HG03139 (cell line): ENCODE measurements around the gene SNX14.
"Not testable (repeated sequence)": the region's sequence is repeated elsewhere in the genome, so short reads cannot be mapped to it uniquely, and the experiment has no call there.

Experiments used
- ATAC-seq: cut with Tn5 transposase; IDR thresholded peaks from one replicate; pipeline ENCODE4 v1.9.1; 2021; ENCODE audit not compliant: unreplicated experiment

SNX14 gene

DNA sequence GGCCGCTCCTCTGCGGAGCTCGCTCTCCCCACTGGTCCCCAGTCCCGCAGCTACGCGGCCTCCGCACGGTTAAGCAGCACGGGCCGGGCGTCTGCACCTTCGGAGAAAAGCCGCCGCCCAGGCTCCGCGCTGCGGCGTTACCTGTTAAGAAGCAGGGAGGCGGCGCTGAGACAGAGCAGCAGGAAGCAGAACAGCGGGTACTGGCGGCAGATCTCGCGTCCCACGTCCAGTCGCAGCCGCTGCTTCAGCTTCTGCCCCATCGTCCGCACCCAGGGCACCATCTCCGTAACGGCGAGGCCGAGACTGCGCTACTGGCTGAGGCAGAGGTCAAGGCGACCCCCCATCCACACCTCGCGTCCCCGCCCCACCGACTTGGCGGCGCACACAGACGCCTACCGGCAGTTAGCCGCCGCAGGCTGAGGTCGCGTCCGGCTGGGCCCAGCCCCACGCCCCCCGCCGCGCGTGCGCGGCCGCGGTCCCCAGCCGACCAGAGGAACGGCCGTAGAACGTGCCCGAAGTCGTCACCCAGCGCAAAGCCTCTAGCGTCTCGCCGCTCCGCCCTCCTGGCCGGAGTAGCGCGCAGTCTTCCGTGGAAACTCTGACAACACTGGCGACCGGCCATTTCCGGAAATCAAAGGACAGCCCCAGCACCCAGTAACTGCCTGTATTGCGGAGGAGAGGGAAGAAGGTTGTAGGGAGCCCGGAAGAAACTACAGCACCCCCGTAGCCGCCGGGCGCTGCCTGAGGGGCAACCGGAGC, at the start of gene SNX14:
Gene SNX14 (minus strand): TSS at position 421 of the 759 bp plus-strand sequence. CDS start 140 bp downstream, at position 281.
- ATAC-seq = peak; percentile 86

DNA sequence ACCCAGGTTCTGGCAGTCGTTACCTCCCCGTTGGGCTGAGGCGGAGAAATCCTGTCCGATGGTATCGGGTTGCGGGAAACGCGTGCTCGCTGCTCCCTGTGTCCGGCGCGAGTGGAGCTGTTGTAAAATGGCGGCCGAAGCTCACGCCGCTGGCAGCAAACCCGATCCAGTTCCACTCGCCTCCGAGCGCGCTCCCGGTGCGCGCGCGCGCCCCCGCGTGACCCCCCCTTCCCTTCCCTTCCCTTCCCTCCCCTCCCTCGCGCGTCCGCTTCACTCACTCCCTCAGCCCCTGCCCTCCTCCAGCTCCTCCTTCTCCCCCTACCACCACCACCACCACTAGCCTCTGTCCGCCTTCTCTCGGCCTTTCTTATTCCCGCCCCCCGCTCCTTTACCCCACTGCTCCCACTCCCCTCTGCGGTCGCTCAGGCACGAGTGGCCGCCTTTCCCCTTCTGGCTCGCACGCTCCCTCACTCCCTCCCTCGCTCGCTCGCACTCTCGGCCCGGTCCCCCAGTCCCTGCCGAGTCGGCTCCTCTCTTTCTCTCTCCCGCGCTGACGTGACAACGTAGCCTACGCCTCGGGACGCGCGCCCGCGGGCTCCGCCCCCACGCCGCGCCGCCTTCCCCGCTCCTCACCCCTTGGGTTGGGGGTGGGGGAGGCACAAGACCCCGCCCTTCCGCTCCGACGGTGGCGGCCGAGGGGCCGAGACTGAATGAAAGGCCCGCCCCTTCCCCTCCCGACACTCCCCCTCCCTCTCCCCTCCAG, 49.3 kb upstream of the SNX14 start, which contains the start of gene SYNCRIP:
Gene SYNCRIP (minus strand): TSS at position 113 of the 763 bp plus-strand sequence. CDS start 1,447 bp downstream, outside the sequence.
- ATAC-seq = peak; percentile 68

DNA sequence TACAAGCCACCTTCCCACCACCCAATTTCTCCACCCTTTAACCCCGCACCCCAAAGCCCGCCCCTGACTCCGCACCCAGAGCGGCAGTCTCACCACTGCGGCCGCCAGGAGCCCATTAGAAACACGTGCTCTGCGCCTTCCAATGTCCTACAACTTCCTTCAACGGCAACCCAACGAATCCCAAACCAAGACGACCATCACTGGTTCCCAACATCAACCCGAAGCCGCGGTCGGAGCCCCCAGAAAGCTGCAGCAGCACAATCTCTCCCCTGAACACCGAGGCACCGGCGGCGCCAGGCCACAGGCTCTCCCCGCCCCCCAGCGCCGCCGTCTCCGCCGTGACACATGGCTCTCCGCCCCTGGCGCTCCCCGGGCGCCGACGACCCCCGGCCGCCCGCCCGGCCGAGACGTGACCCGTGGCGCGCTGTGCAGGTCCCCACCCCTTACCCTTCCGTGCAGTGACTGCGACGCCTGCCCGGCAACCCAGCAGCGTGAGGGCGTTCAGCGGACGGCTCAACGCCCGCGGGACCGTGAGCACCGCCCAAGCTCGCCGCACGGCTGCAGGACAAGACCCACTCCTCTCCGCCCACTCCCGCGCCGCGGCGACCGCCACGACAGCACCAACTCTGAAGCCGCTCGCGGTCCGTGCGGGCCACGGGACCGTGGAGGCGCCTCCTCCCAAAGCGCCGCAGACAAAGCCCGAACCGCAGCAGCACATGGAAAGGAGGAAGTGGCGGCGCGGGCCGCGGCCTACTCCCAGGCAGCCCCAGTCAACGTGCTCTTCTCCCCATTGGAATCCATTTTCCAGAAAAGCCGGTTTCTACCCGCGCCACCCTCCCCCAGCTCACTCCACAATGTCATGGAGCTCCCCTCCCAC, 48.5 kb upstream of the SNX14 start:
- ATAC-seq = no peak

DNA sequence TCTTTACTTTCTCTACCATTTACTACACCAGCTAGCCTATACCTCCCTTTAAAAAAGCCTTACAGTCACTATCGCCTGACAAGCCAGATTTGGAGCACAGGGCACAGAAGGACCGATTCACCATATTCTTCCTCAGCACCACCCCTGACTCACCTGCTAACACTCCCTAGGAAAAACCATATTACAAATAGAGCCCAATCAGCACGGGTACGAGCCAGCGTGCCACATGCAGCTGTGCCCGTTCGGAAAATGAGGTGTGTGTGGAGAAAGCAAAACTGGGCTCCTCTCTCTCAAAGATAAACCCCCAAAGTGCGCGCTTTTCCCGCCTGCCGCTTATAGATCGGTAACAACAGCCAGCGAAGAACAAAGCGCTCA, 47.9 kb upstream of the SNX14 start:
- ATAC-seq = no peak

GRCh38 chr6:85640821-85641220, 47.2 kb upstream of the SNX14 start:
- no peak for ATAC-seq

- no peak for ATAC-seq
These were observed 43.9 kb upstream of the SNX14 start for GRCh38 chr6:85637579-85637978.

- ATAC-seq = no peak
These were observed 38.7 kb upstream of the SNX14 start for GRCh38 chr6:85632164-85632942.

DNA sequence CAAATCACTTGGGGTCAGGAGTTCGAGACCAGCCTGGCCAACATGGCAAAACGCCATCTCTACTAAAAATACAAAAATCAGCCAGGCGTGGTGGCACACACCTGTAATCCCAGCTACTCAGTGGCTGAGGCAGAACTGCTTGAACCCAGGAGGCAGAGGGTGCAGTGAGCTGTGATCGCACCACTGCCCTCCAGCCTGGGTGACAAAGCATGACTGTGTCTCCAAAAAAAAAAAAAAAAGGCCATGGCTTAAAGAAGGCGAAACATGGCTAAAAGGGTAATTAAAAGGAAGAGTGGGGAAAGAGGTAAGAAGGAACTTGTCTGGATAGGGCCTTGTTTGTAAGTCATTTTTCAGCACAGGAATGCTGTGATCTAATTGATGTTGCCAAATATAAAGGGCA, 37.5 kb upstream of the SNX14 start:
- ATAC-seq = not testable (repeated sequence)

- ATAC-seq = no peak
These were observed 34.7 kb upstream of the SNX14 start for GRCh38 chr6:85628353-85628752.

- no peak for ATAC-seq
These were observed 26.6 kb upstream of the SNX14 start for GRCh38 chr6:85620308-85620707.

DNA sequence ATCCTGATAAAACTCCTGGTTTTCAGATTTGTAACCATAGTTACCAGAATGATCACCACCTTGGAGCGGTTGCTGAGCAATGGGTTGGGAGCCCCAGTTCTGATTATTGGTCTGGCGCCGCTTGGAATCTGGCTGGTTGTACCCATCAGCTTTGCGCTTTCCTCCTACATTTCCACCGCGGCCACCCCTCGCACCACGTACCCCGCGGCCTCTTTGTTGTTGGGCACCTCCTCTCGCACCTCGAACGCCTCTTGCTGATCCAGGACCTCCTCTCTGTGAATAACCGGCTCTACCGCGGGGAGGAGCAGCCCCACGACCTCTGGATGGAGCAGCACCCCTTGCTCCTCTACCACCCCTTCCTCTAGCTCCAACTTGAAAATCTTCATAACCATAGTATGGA, 21.1 kb upstream of the SNX14 start:
- no peak for ATAC-seq

DNA sequence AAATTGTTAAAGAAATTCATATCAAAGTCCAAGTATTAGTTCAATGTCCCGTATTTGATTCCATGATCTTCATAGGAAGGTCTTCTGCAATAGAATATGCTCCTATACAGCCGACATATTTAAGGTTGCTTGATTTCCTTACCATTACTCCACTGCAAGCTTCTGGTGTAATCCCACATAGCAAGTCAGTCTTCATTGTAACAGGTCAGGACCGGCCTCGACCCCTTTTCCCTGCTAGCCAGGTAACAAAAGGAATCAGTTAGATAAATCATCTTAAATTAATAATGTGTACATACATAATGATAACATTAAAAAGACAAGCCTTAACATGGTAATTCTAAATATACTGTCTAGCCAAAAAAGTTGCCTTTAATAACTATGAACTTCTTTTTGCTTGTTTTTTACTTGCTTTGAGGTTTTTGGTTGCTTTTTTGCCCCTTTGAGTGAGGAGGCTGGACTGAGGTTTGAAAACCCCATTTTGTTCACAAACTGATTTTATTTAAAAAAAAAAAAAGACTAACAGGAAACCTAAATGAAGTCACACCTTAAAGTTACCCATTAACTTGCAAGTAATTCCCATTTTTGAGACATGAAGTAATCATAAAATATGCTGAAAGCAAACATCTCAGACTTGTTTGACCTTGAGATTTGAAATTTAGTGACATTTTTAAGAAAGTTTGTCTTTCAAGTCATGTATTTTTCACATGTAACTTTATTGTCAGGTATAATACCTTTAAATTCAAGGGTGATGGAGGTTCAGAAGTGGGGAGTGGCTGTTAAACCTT, 19.2 kb upstream of the SNX14 start:
- ATAC-seq = no peak

- ATAC-seq = no peak
These were observed 16.7 kb upstream of the SNX14 start for GRCh38 chr6:85610182-85610895.

DNA sequence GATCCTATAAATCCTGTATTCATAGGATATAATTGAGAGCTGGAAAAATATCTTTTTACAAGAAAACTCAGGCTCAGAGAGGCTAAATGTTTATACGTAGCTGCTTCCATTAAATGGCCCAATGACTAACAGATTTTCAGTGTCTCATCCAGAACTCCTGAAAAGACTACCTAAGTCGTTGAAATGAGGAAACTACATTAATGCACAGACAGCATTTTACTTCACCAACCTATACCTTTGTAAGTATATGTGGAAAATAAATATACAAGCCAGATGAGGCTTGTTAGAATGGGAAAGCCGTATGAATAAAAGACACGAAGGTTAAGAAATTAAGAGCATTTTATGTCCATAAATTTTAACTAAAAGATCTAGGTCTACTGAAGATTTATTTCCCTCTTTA, 8.4 kb upstream of the SNX14 start:
- no peak for ATAC-seq

DNA sequence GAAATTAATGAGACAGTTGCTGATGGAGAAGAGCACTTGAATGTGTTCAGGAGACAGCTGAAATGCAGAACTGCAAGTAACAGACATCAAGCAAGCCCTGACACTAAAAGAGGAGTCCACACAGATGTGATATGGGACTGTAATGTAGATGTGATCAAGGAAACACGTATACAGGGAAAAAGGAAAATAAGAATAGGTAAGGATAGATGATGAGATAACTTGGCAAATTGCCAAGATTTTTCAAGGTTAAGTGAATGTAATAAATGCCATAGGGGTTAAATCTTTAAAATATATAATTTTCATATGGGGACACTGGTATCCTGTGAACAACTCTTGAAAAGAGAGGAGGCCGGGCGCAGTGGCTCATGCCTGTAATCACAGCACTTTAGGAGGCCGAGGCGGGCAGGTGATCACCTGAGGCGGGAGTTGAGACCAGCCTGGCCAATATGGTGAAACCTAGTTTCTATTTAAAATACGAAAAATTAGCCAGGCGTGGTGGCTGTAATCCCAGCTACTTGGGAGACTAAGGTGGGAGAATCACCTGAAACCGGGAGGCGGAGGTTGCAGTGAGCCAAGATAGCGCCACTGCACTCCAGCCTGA, 7.2 kb upstream of the SNX14 start:
- ATAC-seq = no peak

GRCh38 chr6:85594197-85594930, 706 bp upstream of the SNX14 start:
- ATAC-seq = peak; percentile 4

- no peak for ATAC-seq
These were observed 1.6 kb downstream of the SNX14 start for GRCh38 chr6:85592033-85592432.

DNA sequence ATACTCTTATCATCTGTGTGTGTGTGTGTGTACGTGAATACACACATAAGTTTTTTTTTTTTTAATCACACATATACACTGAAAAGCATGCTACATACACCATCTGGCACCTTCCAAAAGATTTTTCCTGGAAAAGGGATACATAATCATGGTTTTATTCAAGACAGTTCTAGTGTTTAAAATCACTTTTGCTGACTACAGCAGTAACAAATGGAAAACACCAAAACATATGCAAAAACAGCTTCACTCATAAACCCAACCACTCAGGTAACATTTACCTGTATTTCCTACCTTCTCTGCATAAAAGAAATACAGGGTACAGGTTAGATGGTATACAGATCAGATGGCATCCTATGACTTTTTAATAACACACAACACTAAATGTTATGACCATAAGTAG, 2.5 kb downstream of the SNX14 start:
- ATAC-seq = no peak
